IPS DF 4.7 (cell line): ENCODE data around the gene C2CD4B.

Experiments
- DNase-seq: peaks from one replicate; pipeline ENCODE4 v3.0.0-alpha.2; 2013; ENCODE audit warnings: low spot score; ENCODE audit errors: extremely low read depth

The C2CD4B gene

GRCh38 chr15:62149729-62150128 lies 15.4 kb downstream of the C2CD4B start:
- DNase-seq: no peak

DNA sequence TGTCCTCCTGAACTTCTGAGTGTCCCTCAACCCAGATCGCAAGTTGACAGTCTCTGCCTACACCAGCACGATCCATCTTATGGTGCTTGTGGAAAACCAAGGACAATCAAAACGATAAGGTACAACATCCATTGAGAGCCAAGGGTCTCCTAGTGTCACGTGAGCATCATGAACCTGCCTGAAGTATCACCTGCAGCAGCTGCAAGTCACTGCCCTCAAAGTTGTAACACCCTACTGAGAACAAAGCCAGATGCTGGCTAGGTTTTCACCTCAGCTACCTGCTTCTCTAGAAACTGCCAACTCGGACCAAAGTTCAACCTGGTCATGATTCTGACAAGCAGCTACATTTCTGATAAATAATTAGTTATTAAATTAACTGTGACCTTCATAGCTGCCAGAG lies 17.5 kb downstream of the C2CD4B start:
- no peak for DNase-seq

GRCh38 chr15:62147149-62147548 lies 17.9 kb downstream of the C2CD4B start:
- DNase-seq: no peak

DNA sequence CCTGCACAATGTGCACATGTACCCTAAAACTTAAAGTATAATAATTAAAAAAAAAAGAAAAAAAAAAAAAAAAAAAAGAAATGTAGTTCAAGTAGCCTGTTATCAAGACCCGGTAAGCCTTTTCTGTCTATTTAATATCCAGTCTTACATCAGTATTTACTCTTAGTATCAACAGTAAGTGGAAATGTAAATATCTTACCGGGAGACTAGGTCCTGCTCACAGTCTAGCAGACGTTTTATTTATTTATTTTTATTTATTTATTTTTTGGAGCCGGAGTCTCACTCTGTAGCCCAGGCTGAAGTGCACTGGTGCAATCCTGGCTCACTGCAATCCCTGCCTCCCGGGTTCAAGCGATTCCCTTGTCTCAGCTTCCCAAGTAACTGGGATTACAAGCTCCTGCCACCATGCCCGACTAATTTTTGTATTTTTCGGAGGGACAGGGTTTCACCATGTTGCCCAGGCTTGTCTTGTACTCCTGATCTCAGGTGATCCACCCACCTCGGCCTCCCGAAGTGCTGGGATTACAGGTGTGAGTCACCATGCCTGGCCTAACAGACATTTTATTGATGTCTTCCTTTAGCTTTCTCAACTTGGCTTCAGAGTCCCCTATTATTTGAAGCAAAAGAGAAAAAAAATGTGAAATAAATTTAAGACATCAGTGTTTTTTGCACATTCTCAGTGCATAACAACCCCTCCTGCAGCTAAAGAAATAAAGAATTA lies 19.9 kb downstream of the C2CD4B start:
- DNase-seq: no peak

DNA sequence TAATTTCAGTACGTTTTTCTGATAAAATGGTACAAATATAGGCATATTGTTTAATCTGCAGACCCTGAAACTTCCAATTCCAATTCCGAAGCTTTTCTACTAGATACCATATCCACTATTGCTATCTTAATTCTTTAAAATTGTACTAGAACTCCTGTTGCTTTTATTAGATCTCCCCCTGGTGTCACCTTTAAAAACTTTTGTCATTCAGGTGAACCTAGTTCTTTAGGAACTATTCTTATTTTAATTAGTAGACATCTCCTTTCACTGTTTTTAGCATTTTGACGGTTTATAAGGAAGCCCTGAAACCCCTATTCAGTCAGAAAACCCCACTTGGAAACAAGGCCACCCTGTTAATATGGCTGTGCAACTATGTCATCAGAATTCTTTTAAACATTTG lies 22.3 kb downstream of the C2CD4B start:
- no peak for DNase-seq

GRCh38 chr15:62141643-62142588 lies 23.2 kb downstream of the C2CD4B start:
- no peak for DNase-seq

GRCh38 chr15:62141200-62141599 lies 23.9 kb downstream of the C2CD4B start:
- DNase-seq: no peak

GRCh38 chr15:62138124-62138523 lies 27.0 kb downstream of the C2CD4B start:
- DNase-seq: no peak

DNA sequence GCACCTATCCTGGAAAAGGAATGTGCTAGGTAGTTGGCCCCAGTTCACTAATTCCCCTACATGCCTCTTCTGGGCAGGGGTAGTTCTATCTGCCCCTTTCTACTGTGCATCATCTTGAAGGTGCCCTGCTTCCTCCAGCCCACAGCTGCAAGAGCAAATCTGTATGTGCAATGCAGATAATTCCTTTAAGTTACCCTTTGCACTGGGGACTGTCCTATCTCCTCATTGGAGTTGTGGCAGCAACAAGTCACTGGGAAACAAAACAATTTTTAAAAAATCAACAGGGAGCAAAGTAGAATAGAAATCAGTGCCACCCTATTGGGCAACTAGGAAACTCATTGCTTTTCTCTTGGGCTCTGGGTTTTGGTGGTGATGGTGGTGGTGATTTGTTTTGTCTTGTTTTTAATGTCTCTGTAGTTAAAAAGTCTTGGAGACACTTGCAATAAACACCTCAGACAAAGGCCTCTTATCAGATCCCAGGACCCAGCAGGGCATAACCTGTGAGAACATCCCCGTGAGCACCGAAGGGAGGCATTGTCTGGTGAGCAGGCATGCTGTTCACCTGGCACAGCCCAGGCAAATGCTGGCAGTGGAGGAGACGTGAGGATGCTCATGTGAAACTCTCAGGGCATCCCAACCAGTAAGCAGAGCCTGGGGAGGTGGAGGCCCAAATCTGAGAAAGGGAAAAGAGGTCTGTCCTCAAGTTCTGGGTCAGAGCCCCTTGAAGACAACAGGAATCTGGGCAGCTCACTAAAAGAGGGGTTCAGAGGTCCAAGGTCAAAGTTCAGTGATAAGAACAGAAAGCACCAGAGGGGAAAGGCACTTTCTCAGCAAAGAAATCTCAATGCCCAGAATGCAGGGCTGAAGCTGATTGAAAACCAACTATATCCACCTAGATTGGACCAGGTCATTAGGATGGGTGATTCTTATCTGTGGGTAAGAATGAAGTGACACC lies 27.9 kb downstream of the C2CD4B start:
- no peak for DNase-seq

- no peak for DNase-seq
These were observed 29.5 kb downstream of the C2CD4B start for GRCh38 chr15:62135532-62136134.

- no peak for DNase-seq
These were observed 31.9 kb downstream of the C2CD4B start for GRCh38 chr15:62133141-62133540.

GRCh38 chr15:62128916-62129315 lies 36.2 kb downstream of the C2CD4B start:
- no peak for DNase-seq

GRCh38 chr15:62126364-62126763 lies 38.7 kb downstream of the C2CD4B start:
- no peak for DNase-seq

DNA sequence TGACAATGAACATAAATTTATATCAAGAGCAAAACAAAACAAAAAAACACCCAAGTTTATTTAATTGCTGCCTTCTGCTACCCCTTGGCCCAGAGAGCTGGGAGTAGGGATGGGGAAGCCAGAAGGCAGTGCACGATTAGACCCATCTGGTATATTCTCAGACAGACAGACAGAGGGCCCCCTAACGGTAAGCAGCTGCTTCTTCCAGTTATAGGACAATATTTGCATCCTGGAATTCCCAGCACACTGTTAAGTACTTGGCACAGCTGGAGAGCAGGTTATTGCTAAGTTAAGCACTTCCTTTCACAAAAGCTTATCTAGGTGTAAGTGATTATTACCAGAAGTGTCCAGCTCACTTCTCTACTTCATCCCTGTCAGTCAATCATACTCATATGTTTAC lies 39.3 kb downstream of the C2CD4B start:
- no peak for DNase-seq

DNA sequence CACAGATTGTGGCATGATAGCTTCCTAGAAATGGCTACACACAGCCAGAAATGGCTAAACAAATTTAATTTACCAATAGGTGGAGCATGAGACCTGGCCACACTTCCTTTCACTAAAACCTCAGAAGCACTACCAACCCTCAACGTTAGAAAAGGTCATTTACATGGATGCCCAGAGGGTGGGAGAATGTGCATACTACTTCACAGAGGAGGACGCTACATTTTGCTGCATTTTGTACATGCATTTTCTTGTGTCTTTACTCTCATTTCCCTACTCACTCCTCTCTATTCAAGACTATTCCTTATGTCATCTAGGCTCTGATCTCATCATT lies 40.1 kb downstream of the C2CD4B start:
- no peak for DNase-seq

DNA sequence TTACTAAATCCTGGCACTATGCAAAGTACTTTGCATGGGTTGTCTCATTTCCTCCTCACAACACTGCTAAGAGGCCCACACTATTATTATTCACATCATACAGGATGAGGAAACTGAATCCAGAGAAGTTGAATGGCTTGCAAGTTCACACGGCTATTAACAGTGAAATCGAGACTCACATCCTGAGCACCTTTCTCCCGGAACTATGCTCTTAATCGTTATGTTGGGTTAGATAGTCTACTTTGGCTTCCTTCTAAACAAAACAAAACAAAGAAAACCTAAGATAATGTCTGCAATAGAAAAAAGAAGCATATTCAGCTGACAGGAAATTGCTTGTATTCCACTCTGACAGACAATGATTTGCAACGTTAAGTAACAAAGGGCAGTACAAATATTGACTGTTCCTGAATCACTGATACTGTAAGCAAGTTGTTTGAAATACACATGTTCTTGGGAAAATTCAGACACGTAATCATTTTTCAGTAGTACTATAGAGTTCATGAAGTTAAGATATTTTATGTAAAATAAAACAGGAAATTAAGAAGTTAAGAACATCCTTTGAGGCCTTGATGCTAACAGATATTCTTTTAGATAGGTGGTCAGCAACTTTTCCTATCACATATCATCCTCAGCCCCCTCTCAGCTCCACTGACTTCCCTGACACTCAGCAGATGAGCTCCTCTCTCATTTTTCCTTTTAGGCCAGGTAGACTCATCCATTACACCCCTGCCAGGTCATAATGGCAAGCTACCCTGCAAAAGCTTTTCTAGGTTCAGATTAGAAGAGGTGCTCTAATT lies 40.7 kb downstream of the C2CD4B start:
- no peak for DNase-seq

- DNase-seq: no peak
These were observed 42.8 kb downstream of the C2CD4B start for GRCh38 chr15:62122249-62122648.

GRCh38 chr15:62121273-62122015 lies 43.6 kb downstream of the C2CD4B start:
- DNase-seq: no peak

DNA sequence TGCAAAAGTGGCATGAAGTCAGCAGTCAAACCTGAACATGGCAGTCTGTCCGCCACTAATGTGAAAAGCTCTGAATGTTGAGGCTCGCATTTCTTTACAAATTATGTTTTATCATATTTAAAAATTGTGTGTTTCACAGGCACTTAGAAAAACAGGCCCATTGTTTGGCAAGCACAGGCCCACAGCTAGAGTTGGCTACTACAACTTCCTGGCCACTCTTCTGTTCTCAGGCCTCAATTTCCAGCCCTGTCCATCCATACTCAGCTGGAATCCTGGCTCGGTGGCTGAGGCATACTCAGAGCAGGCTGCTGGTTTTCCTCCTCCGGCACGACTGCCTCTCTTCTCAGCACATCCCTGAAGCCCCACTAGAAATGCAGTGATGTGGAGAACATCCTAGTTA lies 44.3 kb downstream of the C2CD4B start:
- DNase-seq: no peak

DNA sequence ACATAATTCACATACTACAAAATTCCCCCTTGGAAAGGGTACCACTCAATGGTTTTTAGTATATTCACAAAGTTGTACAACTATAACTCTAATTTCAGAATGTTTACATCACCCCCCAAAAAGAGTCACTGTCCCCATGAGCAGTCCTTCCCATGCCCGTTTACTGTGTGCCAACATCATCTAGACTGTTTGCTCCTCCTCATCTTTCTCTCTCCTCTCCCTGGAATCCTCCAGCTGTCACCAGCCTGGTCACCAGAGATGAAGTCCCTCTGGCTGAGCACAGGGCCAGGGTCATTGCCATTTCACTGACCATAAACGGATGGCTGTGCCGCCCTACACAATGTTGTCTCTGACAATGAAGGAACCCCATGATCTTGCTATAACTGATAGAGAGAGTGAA lies 45.2 kb downstream of the C2CD4B start:
- DNase-seq: no peak
